Hepatocyte (in vitro differentiated cells): Measurements from ENCODE around the gene PLEKHD1.

Experiments used
- CTCF ChIP-seq: fragments of 200-600 bp; sonication (generic); IDR thresholded peaks from 2 replicates; pipeline ENCODE4 v1.5.1; 2016; ENCODE audit warnings: antibody characterized with exemption, mild to moderate bottlenecking; ENCODE audit not compliant: poor library complexity
- EZH2 ChIP-seq: fragments of 200-600 bp; sonication (generic); IDR thresholded peaks from 2 replicates; pipeline ENCODE4 v1.6.1; 2016; ENCODE audit warnings: antibody characterized with exemption, mild to moderate bottlenecking, borderline replicate concordance
- EZH2phosphoT487 ChIP-seq: fragments of 200-600 bp; sonication (generic); IDR thresholded peaks from one replicate; pipeline ENCODE4 v1.6.1; 2018; ENCODE audit warnings: antibody characterized with exemption, mild to moderate bottlenecking, low read depth, moderate library complexity; ENCODE audit not compliant: unreplicated experiment, severe bottlenecking

- no peak for TF ChIP-seq CTCF
- TF ChIP-seq EZH2phosphoT487, result no peak
- no peak for TF ChIP-seq EZH2
Observed at GRCh38 chr14:69572030-69572840, 87.7 kb downstream of the PLEKHD1 start.
